ENCODE data around the gene RPTN.

The RPTN gene

GRCh38 chr1:152179566-152179965 is 20.5 kb upstream of the RPTN start:
- DNase-seq (no peak), ATAC-seq (replicated peaks) (no peak)
- no peaks in the 10 kb centered on the region for H3K36me3 Mint-ChIP-seq (ENCODE audit: insufficient read depth)
- peaks cover 9 to 20% of the 10 kb centered on the region in 2 donors for H3K27me3 Mint-ChIP-seq
- H3K9me3 Mint-ChIP-seq = no peaks in the 10 kb centered on the region
- H3K4me3 Mint-ChIP-seq = no peak overlapping the region
- H3K4me1 Mint-ChIP-seq (ENCODE audit: low read depth in 2 of 2) = no peaks in the 10 kb centered on the region
- H3K27ac Mint-ChIP-seq = no peak overlapping the region

GRCh38 chr1:152170287-152170905 is 11.4 kb upstream of the RPTN start:
- H3K27me3 Mint-ChIP-seq = peaks cover 0 to 33% of the 10 kb centered on the region in 2 donors
- peaks cover 0 to 6% of the 10 kb centered on the region in 2 donors for H3K4me1 Mint-ChIP-seq (ENCODE audit: low read depth in 2 of 2)
- no peaks in the 10 kb centered on the region for H3K36me3 Mint-ChIP-seq (ENCODE audit: insufficient read depth)
- no peak for ATAC-seq (replicated peaks)
- H3K4me3 Mint-ChIP-seq = no peak overlapping the region
- H3K27ac Mint-ChIP-seq = no peak overlapping the region
- no peak for DNase-seq
- H3K9me3 Mint-ChIP-seq = no peaks in the 10 kb centered on the region

GRCh38 chr1:152169366-152170025 is 10.5 kb upstream of the RPTN start:
- Mint-ChIP-seq H3K4me3 (no peak overlapping the region), H3K27ac (no peak overlapping the region), H3K4me1 (ENCODE audit: low read depth in 2 of 2) (peaks cover 0 to 6% of the 10 kb centered on the region in 2 donors), H3K27me3 (peaks cover 0 to 35% of the 10 kb centered on the region in 2 donors), H3K36me3 (ENCODE audit: insufficient read depth) (no peaks in the 10 kb centered on the region), H3K9me3 (no peaks in the 10 kb centered on the region)
- DNase-seq (no peak), ATAC-seq (replicated peaks) (no peak)

GRCh38 chr1:152168535-152168868 is 9.5 kb upstream of the RPTN start:
- no peak for DNase-seq
- ATAC-seq (replicated peaks) = no peak
- peaks cover 0 to 38% of the 10 kb centered on the region in 2 donors for H3K27me3 Mint-ChIP-seq
- no peak overlapping the region for H3K27ac Mint-ChIP-seq
- H3K9me3 Mint-ChIP-seq = no peaks in the 10 kb centered on the region
- H3K36me3 Mint-ChIP-seq (ENCODE audit: insufficient read depth) = no peaks in the 10 kb centered on the region
- no peak overlapping the region for H3K4me3 Mint-ChIP-seq
- peaks cover 0 to 6% of the 10 kb centered on the region in 2 donors for H3K4me1 Mint-ChIP-seq (ENCODE audit: low read depth in 2 of 2)

- peaks cover 0 to 38% of the 10 kb centered on the region in 2 donors for H3K27me3 Mint-ChIP-seq
- DNase-seq (no peak), ATAC-seq (replicated peaks) (no peak)
- peaks cover 0 to 6% of the 10 kb centered on the region in 2 donors for H3K4me1 Mint-ChIP-seq (ENCODE audit: low read depth in 2 of 2)
- H3K4me3 Mint-ChIP-seq = no peak overlapping the region
- H3K36me3 Mint-ChIP-seq (ENCODE audit: insufficient read depth) = no peaks in the 10 kb centered on the region
- no peaks in the 10 kb centered on the region for H3K9me3 Mint-ChIP-seq
- no peak overlapping the region for H3K27ac Mint-ChIP-seq
Observed at GRCh38 chr1:152167835-152168534, 9.0 kb upstream of the RPTN start.

- no peak for DNase-seq
- Mint-ChIP-seq H3K9me3 (no peaks in the 10 kb centered on the region), H3K4me1 (ENCODE audit: low read depth in 2 of 2) (peaks cover 0 to 6% of the 10 kb centered on the region in 2 donors), H3K36me3 (ENCODE audit: insufficient read depth) (no peaks in the 10 kb centered on the region), H3K4me3 (no peak overlapping the region), H3K27ac (no peak overlapping the region), H3K27me3 (peaks cover 0 to 38% of the 10 kb centered on the region in 2 donors)
- ATAC-seq (replicated peaks) = no peak
Observed at GRCh38 chr1:152166966-152167365, 7.9 kb upstream of the RPTN start.

GRCh38 chr1:152165286-152166077 is 6.5 kb upstream of the RPTN start:
- H3K9me3 Mint-ChIP-seq = no peaks in the 10 kb centered on the region
- peaks cover 0 to 38% of the 10 kb centered on the region in 2 donors for H3K27me3 Mint-ChIP-seq
- no peaks in the 10 kb centered on the region for H3K36me3 Mint-ChIP-seq (ENCODE audit: insufficient read depth)
- H3K4me1 Mint-ChIP-seq (ENCODE audit: low read depth in 2 of 2) = peaks cover 0 to 6% of the 10 kb centered on the region in 2 donors
- no peak overlapping the region for H3K27ac Mint-ChIP-seq
- DNase-seq (no peak), ATAC-seq (replicated peaks) (no peak)
- no peak overlapping the region for H3K4me3 Mint-ChIP-seq

- Mint-ChIP-seq H3K27me3 (peaks cover 0 to 38% of the 10 kb centered on the region in 2 donors), H3K4me3 (no peak overlapping the region), H3K9me3 (no peaks in the 10 kb centered on the region), H3K4me1 (ENCODE audit: low read depth in 2 of 2) (peaks cover 0 to 6% of the 10 kb centered on the region in 2 donors), H3K27ac (no peak overlapping the region), H3K36me3 (ENCODE audit: insufficient read depth) (no peaks in the 10 kb centered on the region)
- DNase-seq (no peak), ATAC-seq (replicated peaks) (no peak)
Observed at GRCh38 chr1:152164517-152165136, 5.6 kb upstream of the RPTN start.

- Mint-ChIP-seq H3K9me3 (no peaks in the 10 kb centered on the region), H3K36me3 (ENCODE audit: insufficient read depth) (no peaks in the 10 kb centered on the region), H3K4me3 (no peak overlapping the region), H3K27ac (no peak overlapping the region), H3K4me1 (ENCODE audit: low read depth in 2 of 2) (peaks cover 0 to 6% of the 10 kb centered on the region in 2 donors), H3K27me3 (peaks cover 0 to 31% of the 10 kb centered on the region in 2 donors)
- DNase-seq (no peak), ATAC-seq (replicated peaks) (no peak)
Observed at GRCh38 chr1:152162792-152163463, 3.9 kb upstream of the RPTN start.

GRCh38 chr1:152160576-152160975 is 1.5 kb upstream of the RPTN start:
- H3K27ac Mint-ChIP-seq = no peak overlapping the region

GRCh38 chr1:152153996-152154395 is 5.0 kb downstream of the RPTN start:
- Mint-ChIP-seq H3K4me3 (no peak overlapping the region), H3K36me3 (ENCODE audit: insufficient read depth) (no peaks in the 10 kb centered on the region), H3K27ac (no peak overlapping the region), H3K27me3 (peaks cover 11 to 32% of the 10 kb centered on the region in 2 donors), H3K4me1 (ENCODE audit: low read depth in 2 of 2) (peaks cover 0 to 6% of the 10 kb centered on the region in 2 donors), H3K9me3 (no peaks in the 10 kb centered on the region)
- DNase-seq = no peak
- no peak for ATAC-seq (replicated peaks)

More at GRCh38 chr1:152160576-152160975, 1.5 kb upstream of the RPTN start:
- H3K9me3 Mint-ChIP-seq = no peaks in the 10 kb centered on the region
- ATAC-seq (replicated peaks) (no peak), DNase-seq (no peak)
- H3K4me1 Mint-ChIP-seq (ENCODE audit: low read depth in 2 of 2) = peaks cover 0 to 1% of the 10 kb centered on the region in 2 donors
- no peaks in the 10 kb centered on the region for H3K36me3 Mint-ChIP-seq (ENCODE audit: insufficient read depth)
- no peak overlapping the region for H3K4me3 Mint-ChIP-seq
- H3K27me3 Mint-ChIP-seq = peaks cover 0 to 15% of the 10 kb centered on the region in 2 donors

GRCh38 chr1:152151646-152152045 is 7.4 kb downstream of the RPTN start:
- DNase-seq = no peak
- no peak for ATAC-seq (replicated peaks)
- Mint-ChIP-seq H3K27me3 (peaks cover 11 to 32% of the 10 kb centered on the region in 2 donors), H3K27ac (no peak overlapping the region), H3K4me1 (ENCODE audit: low read depth in 2 of 2) (peaks cover 0 to 6% of the 10 kb centered on the region in 2 donors), H3K36me3 (ENCODE audit: insufficient read depth) (no peaks in the 10 kb centered on the region), H3K4me3 (no peak overlapping the region), H3K9me3 (peaks cover 0 to 4% of the 10 kb centered on the region in 2 donors)
